ENCODE measurements around the gene CRYBA2. TPM values are rescaled to one million over a fixed set of nuclear protein-coding genes. Genes with fewer than 3 reads are reported as not detected.

CRYBA2 gene, protein sequence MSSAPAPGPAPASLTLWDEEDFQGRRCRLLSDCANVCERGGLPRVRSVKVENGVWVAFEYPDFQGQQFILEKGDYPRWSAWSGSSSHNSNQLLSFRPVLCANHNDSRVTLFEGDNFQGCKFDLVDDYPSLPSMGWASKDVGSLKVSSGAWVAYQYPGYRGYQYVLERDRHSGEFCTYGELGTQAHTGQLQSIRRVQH
- not detected in 2 replicates for total RNA-seq

DNA sequence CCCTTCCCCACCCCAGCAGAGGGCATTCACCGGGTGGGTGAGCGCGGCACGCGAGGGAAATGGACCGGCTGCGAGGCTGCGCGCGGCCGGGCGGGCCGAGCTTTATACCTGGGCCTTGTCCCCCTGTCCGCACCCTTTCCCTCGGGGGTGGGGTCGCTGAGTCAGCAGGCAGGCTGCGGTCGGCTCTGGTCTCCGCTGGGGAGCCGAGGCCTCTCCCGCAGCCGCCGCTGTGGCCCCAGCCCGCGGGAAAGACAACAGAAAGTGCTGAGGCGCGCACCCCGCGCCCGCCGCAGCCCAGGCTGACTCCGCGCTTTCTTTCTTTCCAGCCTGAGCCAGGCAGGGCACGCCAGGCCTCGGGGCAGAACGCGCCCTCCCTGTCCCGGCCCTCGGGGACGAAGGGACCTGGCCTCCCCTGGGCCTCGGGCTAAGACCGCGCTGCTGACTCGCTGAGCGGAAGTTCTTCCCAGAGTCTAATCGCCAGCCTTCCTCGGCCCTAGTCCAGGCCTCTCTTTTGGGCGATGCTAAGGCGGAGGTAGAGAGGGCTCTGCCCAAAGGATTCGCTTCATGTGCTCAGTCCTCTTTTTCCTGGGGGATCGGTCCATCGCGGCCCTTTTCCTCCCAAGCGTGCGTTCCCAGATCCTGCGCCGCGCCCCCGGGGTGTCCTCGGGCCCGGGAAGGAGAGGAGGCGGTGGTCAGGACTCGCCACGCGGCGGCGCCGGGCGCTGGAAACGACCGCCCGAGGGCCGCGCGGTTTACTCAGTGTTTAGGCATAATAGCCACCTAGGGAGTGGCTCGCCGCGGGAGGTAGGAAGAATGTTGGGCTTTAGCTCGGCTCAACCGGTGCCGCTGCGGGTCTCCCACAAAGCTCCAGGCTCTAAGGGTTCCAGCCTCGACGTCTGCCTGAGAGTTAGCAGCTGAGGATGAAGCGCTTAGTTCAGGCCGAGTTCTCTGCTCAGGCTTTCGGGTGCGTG lies at the start of gene CRYBA2:
Gene CRYBA2, minus strand, starts transcription at position 78 of the 971 bp plus-strand sequence. CDS start 246 bp downstream, outside the sequence.

DNA sequence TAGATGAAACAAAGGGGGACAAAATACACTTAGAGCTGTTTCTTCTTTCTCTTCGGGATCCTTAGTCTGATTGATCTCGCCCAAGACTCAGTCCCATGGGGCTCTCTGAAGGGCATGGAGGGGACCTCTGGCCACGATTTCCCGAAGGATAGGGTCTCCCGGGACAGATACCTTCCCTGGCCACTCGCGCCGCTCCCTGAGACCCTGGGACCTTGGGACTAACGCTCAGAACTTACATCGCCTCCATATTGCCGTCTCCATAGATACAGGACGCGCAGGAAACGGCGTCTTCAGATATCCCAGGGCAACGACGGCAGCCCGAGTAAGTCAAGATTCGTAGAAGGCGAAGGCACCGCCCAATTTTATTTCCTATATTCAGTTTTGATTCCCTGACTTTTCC lies 48.0 kb upstream of the CRYBA2 start, which contains the start of gene CFAP65:
Gene CFAP65, minus strand, starts transcription at position 265 of the 400 bp plus-strand sequence. CDS start 2,468 bp downstream, outside the sequence.

DNA sequence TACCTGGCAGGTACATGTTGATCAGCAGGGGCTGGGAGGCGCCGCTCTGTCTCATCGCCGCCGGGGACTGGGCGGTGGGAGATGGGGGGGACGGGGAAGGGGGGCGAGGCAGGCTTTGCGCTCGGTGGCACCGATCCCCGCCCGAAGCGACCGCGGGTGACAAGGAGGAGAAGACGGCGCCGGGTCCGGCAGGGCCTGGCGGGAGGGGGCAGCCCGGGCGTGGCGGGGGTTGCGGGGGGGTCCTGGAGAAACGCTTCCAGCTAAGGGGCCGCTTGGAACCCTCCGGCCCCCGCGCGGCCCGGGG lies 8.2 kb downstream of the CRYBA2 start, which contains the start of gene FEV:
Gene FEV, minus strand, starts transcription at position 164 of the 304 bp plus-strand sequence. Its CDS starts 109 bp downstream, at position 55.

DNA sequence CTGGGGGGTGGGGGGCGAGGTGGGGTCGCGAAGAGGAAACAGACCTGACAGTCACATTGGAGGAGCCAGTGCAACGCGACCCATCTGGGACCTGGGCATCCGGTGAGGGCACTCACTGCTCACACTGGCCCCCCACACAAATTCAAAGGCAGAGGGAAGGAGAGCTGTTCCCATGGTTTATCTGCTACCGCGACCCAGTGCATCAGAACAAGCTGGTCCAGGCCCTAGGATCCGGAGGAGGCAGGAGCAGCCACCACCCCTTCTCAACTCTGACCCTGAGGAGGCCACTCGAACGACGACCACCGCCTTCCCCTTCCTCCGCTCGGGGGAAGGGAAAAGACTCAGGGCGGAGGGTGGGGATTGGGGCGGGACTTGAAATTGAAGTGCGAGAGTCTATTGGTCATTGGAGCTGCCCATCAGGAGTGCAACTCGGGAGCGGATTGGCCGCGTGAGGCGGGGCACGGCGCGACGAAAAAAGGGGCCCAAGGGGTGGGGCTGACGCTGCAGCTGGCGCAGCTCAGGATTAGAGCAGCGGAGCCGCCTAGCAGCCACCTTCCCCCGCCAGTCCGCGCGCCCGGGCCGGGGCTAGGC lies 34.0 kb downstream of the CRYBA2 start, which contains the start of gene CDK5R2:
Gene CDK5R2, plus strand, starts transcription at position 526 of the 591 bp plus-strand sequence. CDS start 155 bp downstream, outside the sequence.

Other genes starting within 250 kb of the CRYBA2 start
- 5.8 and 8.6 TPM in 2 replicates for gene CYP27A1, start 211.3 kb downstream of the CRYBA2 start, total RNA-seq
- gene PRKAG3, start 161.6 kb downstream of the CRYBA2 start, total RNA-seq = not detected in 2 replicates
- not detected in 2 replicates for gene WNT6, start 133.6 kb downstream of the CRYBA2 start, total RNA-seq
- gene WNT10A, start 112.6 kb downstream of the CRYBA2 start, total RNA-seq = not detected in 2 replicates
- not detected in 2 replicates for gene CDK5R2, start 33.8 kb downstream of the CRYBA2 start, total RNA-seq
- gene FEV, start 8.2 kb downstream of the CRYBA2 start, total RNA-seq = not detected in 2 replicates
- under 0.01 TPM in 1 of 2 replicates, not detected in the other for gene CFAP65, start 48.1 kb upstream of the CRYBA2 start, total RNA-seq
- gene IHH, start 67.5 kb upstream of the CRYBA2 start, total RNA-seq = under 0.01 and 0.09 TPM in 2 replicates
- gene NHEJ1, start 167.4 kb upstream of the CRYBA2 start, total RNA-seq = 12.1 and 13.6 TPM in 2 replicates
- gene SLC23A3, start 176.6 kb upstream of the CRYBA2 start, total RNA-seq = 1.1 and 3.5 TPM in 2 replicates
- 16.4 and 17.3 TPM in 2 replicates for gene CNPPD1, start 183.5 kb upstream of the CRYBA2 start, total RNA-seq
- gene RETREG2, start 184.9 kb upstream of the CRYBA2 start, total RNA-seq = 42.9 and 53.6 TPM in 2 replicates
- 21.1 and 22.1 TPM in 2 replicates for gene ZFAND2B, start 213.4 kb upstream of the CRYBA2 start, total RNA-seq
- gene ABCB6, start 225.5 kb upstream of the CRYBA2 start, total RNA-seq = 29.8 and 51.1 TPM in 2 replicates
- gene ATG9A, start 236.2 kb upstream of the CRYBA2 start, total RNA-seq = 31.8 and 48.4 TPM in 2 replicates
- gene ANKZF1, start 236.4 kb upstream of the CRYBA2 start, total RNA-seq = 16.5 and 34.8 TPM in 2 replicates

All from endothelial cell of coronary artery (primary cell).